ENCODE data around the gene MMP11. TPM values are rescaled to one million over a fixed set of nuclear protein-coding genes. Genes with fewer than 3 reads are reported as not detected.

Gene MMP11
- total and polyA plus RNA-seq, 2 of the 4 experiments (the other 2 are of a cell fraction): 2.2 to 6.0 TPM

- Histone ChIP-seq H2BK5ac (ENCODE audit: low read depth, low read length, poor library complexity, severe bottlenecking) (no peak overlapping the region), H4K5ac (ENCODE audit: low read depth, low read length) (no peak overlapping the region), H2AFZ (replicated peaks; ENCODE audit: low read length, poor library complexity) (no peak overlapping the region), H3K4me1 (ENCODE audit: control insufficient read depth, insufficient read depth, low read length) (peaks cover 10% of the 10 kb centered on the region), H3K4ac (ENCODE audit: low read depth, low read length) (no peak overlapping the region), H3K56ac (ENCODE audit: extremely low read depth, insufficient read depth, low read length) (no peak overlapping the region), H4K20me1 (ENCODE audit: insufficient read depth, low read length) (no peaks in the 10 kb centered on the region), H3K79me1 (ENCODE audit: low read depth in 1 of 2, low read length in 2 of 2) (no peaks in the 10 kb centered on the region), H3K9me3 (ENCODE audit: control insufficient read depth, insufficient read depth, low read length) (no peaks in the 10 kb centered on the region), H3K9me1 (ENCODE audit: insufficient read depth, low read length) (0 out of 2 replicates have a peak, but pooled peaks cover 7% of the 10 kb centered on the region), H3K4me2 (ENCODE audit: low read depth, low read length) (no peak overlapping the region), H3K27me3 (ENCODE audit: control insufficient read depth, insufficient read depth, low read length) (no peaks in the 10 kb centered on the region), H3K36me3 (ENCODE audit: control insufficient read depth, insufficient read depth, low read length) (no peaks in the 10 kb centered on the region), H3K14ac (replicated peaks; ENCODE audit: low read depth, low read length) (no peak overlapping the region), H3K23ac (ENCODE audit: low read depth, low read length) (no peak overlapping the region), H2BK15ac (ENCODE audit: low read depth, low read length) (no peak overlapping the region), H2BK120ac (ENCODE audit: low read depth, low read length) (no peak overlapping the region), H3K4me3 (ENCODE audit: insufficient read depth, low read depth, low read length) (no peak overlapping the region), H4K8ac (ENCODE audit: low read depth in 2 of 2, low read length in 2 of 2) (no peak overlapping the region), H2AK5ac (ENCODE audit: low read depth, low read length) (no peak overlapping the region), H3K9ac (ENCODE audit: low read depth, low read length) (no peak overlapping the region), H3K27ac (ENCODE audit: insufficient read depth, low read length) (no peak overlapping the region), H2AK9ac (replicated peaks; ENCODE audit: low read depth, low read length, poor library complexity) (no peak overlapping the region), H3K18ac (ENCODE audit: low read depth, low read length) (no peak overlapping the region), H2BK20ac (ENCODE audit: low read depth, low read length) (no peak overlapping the region), H4K91ac (ENCODE audit: insufficient read depth, low read depth, low read length) (no peak overlapping the region)
- ATAC-seq (ENCODE audit: low read depth) (no peak), DNase-seq (no peak)
- dilution Hi-C loops (cut with HindIII; ENCODE audit: low sequenced_read_pairs, unreplicated experiment) (no loop called here), in situ Hi-C loops (cut with MboI; ENCODE audit: low sequenced_read_pairs) (no loop called here), intact Hi-C loops (cut with micrococcal nuclease) (loop anchor here (5.0 kb wide), 1 partner anchor 223 kb away; no protein-coding TSS in a partner anchor)
- TF ChIP-seq POLR2A (IDR thresholded peaks at IDR 0.05; ENCODE audit: low read depth, low read length) (no peak), RAD21 (IDR thresholded peaks at IDR 0.05; ENCODE audit: low read length) (no peak), SMC3 (IDR thresholded peaks at IDR 0.05; ENCODE audit: low read depth, low read length) (no peak), CEBPB (IDR thresholded peaks at IDR 0.05; ENCODE audit: low read depth, low read length) (no peak), MAFK (IDR thresholded peaks at IDR 0.05; ENCODE audit: low read depth, low read length) (no peak), NFE2L2 (IDR thresholded peaks at IDR 0.05; ENCODE audit: low read depth, low read length) (no peak), RCOR1 (IDR thresholded peaks at IDR 0.05; ENCODE audit: insufficient replicate concordance, low read length) (no peak), FOS (IDR thresholded peaks at IDR 0.05; ENCODE audit: low read depth, low read length) (no peak), RFX5 (IDR thresholded peaks at IDR 0.05; ENCODE audit: low read depth, low read length) (no peak)
- TF ChIP-seq, protein P1, sequence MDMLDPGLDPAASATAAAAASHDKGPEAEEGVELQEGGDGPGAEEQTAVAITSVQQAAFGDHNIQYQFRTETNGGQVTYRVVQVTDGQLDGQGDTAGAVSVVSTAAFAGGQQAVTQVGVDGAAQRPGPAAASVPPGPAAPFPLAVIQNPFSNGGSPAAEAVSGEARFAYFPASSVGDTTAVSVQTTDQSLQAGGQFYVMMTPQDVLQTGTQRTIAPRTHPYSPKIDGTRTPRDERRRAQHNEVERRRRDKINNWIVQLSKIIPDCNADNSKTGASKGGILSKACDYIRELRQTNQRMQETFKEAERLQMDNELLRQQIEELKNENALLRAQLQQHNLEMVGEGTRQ (IDR thresholded peaks at IDR 0.05; ENCODE audit: low read depth, low read length): no peak
- TF ChIP-seq, protein P2, sequence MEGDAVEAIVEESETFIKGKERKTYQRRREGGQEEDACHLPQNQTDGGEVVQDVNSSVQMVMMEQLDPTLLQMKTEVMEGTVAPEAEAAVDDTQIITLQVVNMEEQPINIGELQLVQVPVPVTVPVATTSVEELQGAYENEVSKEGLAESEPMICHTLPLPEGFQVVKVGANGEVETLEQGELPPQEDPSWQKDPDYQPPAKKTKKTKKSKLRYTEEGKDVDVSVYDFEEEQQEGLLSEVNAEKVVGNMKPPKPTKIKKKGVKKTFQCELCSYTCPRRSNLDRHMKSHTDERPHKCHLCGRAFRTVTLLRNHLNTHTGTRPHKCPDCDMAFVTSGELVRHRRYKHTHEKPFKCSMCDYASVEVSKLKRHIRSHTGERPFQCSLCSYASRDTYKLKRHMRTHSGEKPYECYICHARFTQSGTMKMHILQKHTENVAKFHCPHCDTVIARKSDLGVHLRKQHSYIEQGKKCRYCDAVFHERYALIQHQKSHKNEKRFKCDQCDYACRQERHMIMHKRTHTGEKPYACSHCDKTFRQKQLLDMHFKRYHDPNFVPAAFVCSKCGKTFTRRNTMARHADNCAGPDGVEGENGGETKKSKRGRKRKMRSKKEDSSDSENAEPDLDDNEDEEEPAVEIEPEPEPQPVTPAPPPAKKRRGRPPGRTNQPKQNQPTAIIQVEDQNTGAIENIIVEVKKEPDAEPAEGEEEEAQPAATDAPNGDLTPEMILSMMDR (conservative IDR thresholded peaks at IDR 0.05; ENCODE audit: low read depth, low read length): no peak
- 90% methylated on average over 3 of the region's 9 CpGs; no CpG with 5 or more reads in 1 of the 2 experiments for WGBS, 2 experiments (ENCODE audit: extremely low coverage in 2 of 2, insufficient read length in 1 of 2)
- BruUV-seq (replicated peaks): no TSS peak
- ChIA-PET POLR2A (ENCODE audit: unreplicated experiment) (no interaction called here), CTCF (interaction anchor here (2.1 kb wide), 1 partner anchor 85 kb away, joined by 8 read pairs; no protein-coding TSS in a partner anchor)
Observed at GRCh38 chr22:23764899-23765881, 7.5 kb upstream of the MMP11 start.

Measured in IMR-90 (cell line).